ENCODE results near the gene NAA10. TPM values are rescaled to one million over a fixed set of nuclear protein-coding genes. Genes with fewer than 3 reads are reported as not detected.

Gene NAA10
- total RNA-seq, 4 donors from 2014 or later = 48.0 to 152 (median 73.8) TPM

DNA sequence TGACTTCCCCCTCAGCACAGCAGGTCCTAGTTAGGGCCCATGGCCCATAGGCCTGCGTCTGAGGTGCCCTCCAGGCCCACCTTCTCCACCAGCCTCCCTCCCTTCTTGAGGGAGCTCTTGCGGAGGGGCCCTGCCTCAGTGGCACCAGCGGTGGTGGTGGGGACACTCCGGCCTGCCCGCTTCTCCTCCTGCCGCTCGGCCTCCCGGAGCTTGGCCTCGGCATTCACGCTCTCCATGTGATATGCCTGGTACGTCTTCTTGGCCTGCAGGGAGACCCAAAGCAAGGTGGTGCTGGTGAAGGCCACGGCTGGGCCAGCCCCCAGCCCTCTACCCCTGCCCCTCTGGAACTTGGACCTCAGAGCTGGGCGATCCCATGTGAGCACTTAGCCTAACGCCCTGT, 14.3 kb downstream of the NAA10 start:
- Histone ChIP-seq H3K27me3 (peaks cover 0 to 15% of the 10 kb centered on the region in 2 donors), H3K9me3 (no peaks in the 10 kb centered on the region), H3K27ac (no peak overlapping the region), H3K36me3 (no peaks in the 10 kb centered on the region), H3K4me3 (no peak overlapping the region), H3K4me1 (peaks cover 0 to 44% (median 8%) of the 10 kb centered on the region in 4 donors)
- WGBS, 2 donors = 94 to 100% methylated on average over 1 to 13 of the region's 14 CpGs
- TF ChIP-seq, protein P1, sequence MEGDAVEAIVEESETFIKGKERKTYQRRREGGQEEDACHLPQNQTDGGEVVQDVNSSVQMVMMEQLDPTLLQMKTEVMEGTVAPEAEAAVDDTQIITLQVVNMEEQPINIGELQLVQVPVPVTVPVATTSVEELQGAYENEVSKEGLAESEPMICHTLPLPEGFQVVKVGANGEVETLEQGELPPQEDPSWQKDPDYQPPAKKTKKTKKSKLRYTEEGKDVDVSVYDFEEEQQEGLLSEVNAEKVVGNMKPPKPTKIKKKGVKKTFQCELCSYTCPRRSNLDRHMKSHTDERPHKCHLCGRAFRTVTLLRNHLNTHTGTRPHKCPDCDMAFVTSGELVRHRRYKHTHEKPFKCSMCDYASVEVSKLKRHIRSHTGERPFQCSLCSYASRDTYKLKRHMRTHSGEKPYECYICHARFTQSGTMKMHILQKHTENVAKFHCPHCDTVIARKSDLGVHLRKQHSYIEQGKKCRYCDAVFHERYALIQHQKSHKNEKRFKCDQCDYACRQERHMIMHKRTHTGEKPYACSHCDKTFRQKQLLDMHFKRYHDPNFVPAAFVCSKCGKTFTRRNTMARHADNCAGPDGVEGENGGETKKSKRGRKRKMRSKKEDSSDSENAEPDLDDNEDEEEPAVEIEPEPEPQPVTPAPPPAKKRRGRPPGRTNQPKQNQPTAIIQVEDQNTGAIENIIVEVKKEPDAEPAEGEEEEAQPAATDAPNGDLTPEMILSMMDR (IDR thresholded peaks at IDR 0.05) = no peak
- TF ChIP-seq EP300 (IDR thresholded peaks at IDR 0.05) (no peak), POLR2A (IDR thresholded peaks at IDR 0.05) (no peak)
- DNase-seq (ENCODE audit: low spot score in 2 of 2) = no peak

DNA sequence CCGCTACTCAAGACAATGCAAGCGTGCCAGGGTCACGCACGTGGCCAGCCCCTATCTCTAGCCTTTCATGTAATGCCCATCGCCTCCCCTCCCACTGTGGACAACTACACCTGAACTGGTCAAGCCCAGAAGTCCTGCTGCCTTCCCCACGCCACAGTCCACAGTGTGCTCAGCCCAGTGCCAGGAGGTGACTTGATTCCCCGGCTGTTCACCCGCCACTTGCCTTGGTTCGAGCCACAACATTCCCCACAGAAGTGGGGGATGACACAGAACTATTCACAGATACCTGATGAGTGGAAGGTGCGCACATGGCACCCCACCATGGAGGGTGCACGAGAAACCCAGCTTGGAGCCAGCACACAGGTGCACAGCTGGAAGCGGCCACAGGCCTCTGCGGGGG, 15.6 kb downstream of the NAA10 start:
- Histone ChIP-seq H3K36me3 (no peaks in the 10 kb centered on the region), H3K4me3 (no peak overlapping the region), H3K27ac (no peak overlapping the region), H3K27me3 (peaks cover 0 to 13% of the 10 kb centered on the region in 2 donors), H3K4me1 (peaks cover 0 to 35% (median 7%) of the 10 kb centered on the region in 4 donors), H3K9me3 (no peaks in the 10 kb centered on the region)
- TF ChIP-seq EP300 (IDR thresholded peaks at IDR 0.05) (no peak), POLR2A (IDR thresholded peaks at IDR 0.05) (no peak)
- TF ChIP-seq, protein P1 (IDR thresholded peaks at IDR 0.05) = no peak
- DNase-seq (ENCODE audit: low spot score in 2 of 2) = no peak
- WGBS, 2 donors = 91 to 99% methylated on average over 12 to 13 of the region's 13 CpGs

DNA sequence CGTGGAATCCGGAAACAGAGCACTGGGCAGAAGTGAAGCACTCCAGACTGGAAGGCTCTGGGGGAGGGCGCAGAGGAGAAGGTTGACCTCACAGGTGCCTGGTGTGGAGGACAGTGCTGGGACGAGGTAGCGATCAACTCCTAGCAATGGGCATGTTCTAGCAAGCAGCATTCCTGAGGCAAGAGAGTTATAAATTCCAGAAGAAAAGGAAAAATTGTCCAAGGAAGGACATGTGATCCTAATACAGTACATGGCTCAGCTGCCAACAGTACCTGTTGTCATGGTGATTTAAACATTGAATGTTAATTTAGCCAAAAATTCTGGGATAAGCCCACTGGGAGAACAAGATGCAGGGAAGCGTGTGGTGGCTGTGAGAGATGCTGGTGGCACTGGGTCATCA, 17.0 kb downstream of the NAA10 start:
- H3K4me1 ChIP-seq = peaks cover 0 to 21% (median 5%) of the 10 kb centered on the region in 4 donors
- H3K36me3 ChIP-seq = no peaks in the 10 kb centered on the region
- no peaks in the 10 kb centered on the region for H3K27me3 ChIP-seq
- WGBS, 2 donors = 81 to 85% methylated on average over 6 of the region's 6 CpGs
- H3K4me3 ChIP-seq = no peak overlapping the region
- no peaks in the 10 kb centered on the region for H3K9me3 ChIP-seq
- TF ChIP-seq, protein P1 (IDR thresholded peaks at IDR 0.05) = no peak
- TF ChIP-seq POLR2A (IDR thresholded peaks at IDR 0.05) = no peak
- no peak overlapping the region for H3K27ac ChIP-seq
- no peak for DNase-seq (ENCODE audit: low spot score in 2 of 2)

DNA sequence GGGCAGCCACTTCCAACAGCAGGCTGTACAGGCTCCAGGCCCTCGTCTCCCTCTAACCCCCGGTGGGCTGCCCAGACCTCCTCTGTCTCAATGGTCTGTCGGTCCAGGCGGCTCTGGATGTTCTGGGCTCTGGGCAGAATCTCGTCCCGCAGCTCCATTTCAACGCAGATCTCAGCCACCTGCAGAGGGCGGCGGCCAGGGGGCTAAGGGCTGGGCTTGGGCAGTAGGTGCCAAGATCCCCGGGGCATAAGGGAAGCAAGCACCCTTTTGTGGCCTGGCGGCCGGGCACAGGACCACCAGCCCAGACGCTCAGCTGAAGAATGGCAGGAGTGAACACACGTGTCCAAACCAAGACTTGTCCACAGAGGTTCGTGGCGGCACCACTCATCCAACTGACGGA, 21.1 kb downstream of the NAA10 start:
- 86 to 91% methylated on average over 9 to 17 of the region's 17 CpGs for WGBS, 2 donors
- H3K36me3 ChIP-seq = no peaks in the 10 kb centered on the region
- H3K4me3 ChIP-seq = no peak overlapping the region
- no peak overlapping the region for H3K27ac ChIP-seq
- H3K27me3 ChIP-seq = no peaks in the 10 kb centered on the region
- no peaks in the 10 kb centered on the region for H3K9me3 ChIP-seq
- TF ChIP-seq, protein P1 (IDR thresholded peaks at IDR 0.05) = no peak
- TF ChIP-seq POLR2A (IDR thresholded peaks at IDR 0.05) (no peak), EP300 (IDR thresholded peaks at IDR 0.05) (no peak)
- DNase-seq (ENCODE audit: low spot score in 2 of 2) = no peak
- no peaks in the 10 kb centered on the region for H3K4me1 ChIP-seq

DNA sequence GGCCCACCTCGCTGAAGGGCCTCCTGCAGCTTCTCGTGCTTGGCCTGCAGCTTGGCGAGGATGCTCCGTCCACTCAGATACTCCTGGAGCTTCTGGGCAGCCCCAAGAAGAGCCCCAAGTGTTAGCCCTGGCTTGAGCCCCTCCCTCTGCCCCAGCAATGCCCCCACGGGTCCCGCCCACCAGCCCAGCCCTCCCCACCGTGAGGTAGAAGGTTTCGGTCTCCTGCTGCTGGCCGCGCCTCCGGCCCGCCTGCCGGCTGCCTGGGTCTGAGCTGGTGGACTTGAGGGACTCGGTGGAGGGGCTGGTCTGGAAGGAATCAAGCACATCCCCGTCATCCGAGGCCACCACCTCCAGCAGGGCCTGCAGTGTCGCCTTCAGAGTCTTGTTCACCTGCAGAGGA, 21.6 kb downstream of the NAA10 start:
- H3K36me3 ChIP-seq = no peaks in the 10 kb centered on the region
- no peaks in the 10 kb centered on the region for H3K4me1 ChIP-seq
- H3K27ac ChIP-seq = no peak overlapping the region
- WGBS, 2 donors = 71 to 73% methylated on average over 3 to 17 of the region's 17 CpGs
- H3K4me3 ChIP-seq = no peak overlapping the region
- no peak for DNase-seq (ENCODE audit: low spot score in 2 of 2)
- H3K9me3 ChIP-seq = no peaks in the 10 kb centered on the region
- no peaks in the 10 kb centered on the region for H3K27me3 ChIP-seq
- TF ChIP-seq, protein P1 (IDR thresholded peaks at IDR 0.05) = no peak
- no peak for TF ChIP-seq POLR2A (IDR thresholded peaks at IDR 0.05)
- TF ChIP-seq EP300 (IDR thresholded peaks at IDR 0.05) = no peak

Measured in tibial nerve (tissue), 4 donors.